ENCODE data around the gene MAML3. TPM values are rescaled to one million over a fixed set of nuclear protein-coding genes. Genes with fewer than 3 reads are reported as not detected.

Gene MAML3
- polyA plus RNA-seq, 1 donor, result 17.2 TPM

DNA sequence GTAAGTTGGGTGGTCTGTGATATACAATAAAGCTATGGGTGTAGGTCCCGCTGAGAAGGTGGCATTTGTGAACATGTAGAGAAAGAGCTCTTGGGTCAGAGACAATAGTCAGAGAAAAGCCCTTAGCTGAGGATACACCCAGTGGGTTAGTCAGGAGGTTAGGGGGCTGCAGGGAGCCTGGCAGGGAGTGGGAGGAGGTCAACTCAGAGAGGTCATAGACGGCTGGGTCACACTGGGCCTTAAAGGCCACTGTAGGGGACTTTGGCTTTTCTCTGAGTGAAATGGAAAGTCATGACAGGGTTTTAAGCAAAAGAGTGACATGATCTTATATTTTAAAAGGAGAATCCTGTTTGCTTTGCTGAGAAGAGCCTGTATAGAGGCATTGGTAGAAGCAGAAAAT lies 471.7 kb downstream of the MAML3 start:
- DNase-seq, result no peak

DNA sequence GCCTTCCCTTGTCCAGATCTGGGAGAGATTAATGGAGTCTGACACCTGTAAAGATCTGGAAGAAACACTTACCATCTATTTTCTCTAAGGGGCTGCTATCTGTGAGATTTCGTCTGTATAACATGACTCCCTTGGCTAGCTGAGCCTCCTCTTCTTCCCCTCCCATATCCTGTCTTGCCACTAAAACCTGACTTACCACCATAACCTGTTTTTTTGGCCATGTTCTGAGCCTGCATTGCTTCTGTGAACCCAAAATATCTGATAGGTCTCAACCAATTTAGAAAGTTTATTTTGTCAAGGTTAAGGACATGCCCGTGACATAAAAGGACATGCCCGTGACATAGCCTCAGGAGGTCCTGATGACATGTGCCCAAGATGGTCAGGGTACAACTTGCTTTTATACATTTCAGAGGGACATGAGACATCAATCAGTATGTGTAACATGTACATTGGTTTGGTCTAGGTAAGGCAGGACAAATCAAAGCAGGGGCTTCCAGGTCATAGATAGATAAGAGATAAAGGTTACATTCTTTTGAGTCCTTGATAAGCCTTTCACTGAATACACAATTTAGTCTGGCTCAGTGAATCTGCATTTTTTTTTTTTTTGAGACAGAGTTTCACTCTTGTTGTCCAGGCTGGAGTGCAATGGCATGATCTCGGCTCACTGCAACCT lies 476.9 kb downstream of the MAML3 start:
- DNase-seq, result no peak

DNA sequence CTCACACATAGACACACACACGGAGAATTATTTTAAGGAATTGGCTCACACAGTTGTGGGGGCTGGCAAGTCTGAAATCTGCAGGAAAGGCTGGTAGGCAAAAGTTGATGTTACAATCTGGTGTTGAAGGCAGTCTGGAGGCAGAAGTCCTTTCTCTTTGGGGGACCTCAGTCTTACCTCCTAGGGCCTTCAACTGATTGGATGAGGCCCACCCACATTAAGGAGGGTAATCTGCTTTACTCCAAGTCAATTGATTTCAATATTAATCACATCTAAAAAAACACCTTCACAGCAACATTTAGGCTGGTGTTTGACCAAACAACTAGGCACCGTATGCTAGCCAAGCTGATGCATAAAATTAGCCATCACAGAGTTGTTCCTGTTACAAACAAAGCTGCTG lies 477.6 kb downstream of the MAML3 start:
- no peak for DNase-seq

DNA sequence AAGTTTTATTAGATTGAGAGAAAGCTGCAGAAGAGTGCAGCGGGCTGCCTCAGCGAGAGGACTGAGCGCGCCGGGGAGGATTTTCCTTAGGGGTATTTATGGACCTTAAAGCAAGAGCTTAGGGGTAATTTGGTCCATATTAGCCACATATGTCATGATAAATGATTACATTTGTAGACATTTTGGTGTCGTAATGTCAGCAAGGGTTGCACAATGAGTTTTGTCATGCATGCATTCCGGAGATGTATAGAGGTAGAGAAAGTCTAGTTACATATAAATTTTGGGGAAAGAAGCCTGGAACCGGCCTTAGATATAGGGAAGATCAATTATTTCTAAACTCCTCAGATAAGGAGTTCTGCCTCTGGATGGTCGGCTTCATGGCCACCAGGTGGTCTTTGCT lies 478.3 kb downstream of the MAML3 start:
- DNase-seq, result no peak

DNA sequence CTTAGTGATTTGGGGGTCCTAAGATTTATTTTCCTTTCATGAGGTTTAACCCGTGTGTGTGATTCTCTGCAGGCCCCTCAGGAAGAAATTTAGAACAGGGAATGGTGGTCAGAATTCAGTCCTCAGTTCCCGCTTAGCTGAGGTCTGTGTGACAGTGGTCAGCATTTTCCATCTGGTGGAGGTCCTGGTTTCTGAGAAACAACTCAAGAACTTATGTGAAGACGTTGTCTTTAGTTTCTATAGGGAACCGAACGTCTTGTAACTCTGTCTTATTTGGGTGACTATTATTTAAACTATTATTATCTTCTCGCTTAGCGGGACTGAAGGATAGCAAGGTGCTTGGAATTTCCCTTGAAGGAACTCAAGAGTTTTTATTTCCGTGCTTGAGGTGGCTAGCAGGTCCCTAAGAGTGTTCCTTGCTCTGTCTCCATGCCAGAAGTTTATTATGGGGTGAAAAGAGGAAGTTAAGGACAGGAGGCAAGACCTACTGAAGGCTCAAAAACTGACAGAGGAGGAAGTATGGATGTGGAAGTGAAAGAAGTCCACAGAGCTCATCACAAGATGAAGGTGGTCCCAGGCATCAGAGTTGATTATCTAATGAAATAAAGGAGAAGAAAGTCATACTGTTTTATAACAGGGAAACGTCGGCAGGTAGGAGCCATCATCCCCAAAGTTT lies 479.0 kb downstream of the MAML3 start:
- DNase-seq, result no peak

DNA sequence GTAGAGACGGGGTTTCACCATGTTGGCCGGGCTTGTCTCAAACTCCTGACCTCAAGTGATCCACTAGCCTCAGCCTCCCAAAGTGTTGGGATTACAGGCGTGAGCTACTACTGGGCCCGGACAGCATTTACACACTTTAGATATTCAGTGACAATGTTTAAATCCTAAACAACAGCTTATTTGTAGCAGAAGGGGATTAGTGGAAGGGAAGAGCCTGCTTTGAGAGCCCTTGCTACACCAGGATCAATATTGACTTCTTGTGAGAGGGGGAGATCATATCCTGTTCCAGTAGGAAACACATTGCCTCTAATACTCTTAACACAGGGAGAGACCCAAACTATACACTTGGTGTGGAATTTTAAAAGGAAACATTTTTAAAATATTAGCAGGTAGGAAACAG lies 481.3 kb downstream of the MAML3 start:
- no peak for DNase-seq

DNA sequence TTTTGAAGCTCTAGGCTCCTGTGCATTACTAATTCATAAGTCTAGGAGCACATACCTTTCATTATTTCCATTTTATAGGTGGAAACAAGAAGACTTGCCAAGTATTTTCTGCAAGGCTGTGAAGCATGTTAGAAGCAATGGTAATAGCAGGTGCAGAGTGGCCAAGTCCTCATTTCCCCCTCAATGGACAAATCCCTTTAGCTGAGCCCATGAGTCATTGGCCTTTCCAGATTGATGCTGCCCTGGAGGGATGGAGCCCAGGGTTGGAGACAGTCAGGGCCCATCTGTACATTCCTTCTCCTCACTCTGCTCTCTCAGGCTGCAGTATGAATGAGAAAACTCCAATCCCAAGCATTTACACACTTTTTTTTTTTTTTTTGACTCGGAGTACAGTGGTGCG lies 481.8 kb downstream of the MAML3 start:
- no peak for DNase-seq

DNA sequence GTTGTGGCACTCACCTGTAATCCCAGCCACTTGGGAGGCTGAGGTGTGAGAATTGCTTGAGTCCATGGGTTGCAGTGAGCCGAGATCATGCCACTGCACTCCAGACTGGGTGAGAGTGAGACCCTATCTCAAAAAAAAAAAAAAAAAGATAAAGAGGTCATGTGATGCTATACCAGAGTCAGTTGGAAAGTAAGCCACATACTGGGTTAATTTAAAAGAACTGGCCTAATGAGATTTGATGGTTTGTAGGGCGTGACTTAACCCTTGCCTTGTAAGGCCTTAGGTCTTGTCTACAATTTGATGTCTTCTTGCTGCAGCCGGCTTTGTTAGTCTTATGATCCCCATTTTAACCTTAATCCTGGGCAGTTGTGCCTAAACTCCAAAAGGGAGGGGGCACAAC lies 483.2 kb downstream of the MAML3 start:
- DNase-seq, result no peak

DNA sequence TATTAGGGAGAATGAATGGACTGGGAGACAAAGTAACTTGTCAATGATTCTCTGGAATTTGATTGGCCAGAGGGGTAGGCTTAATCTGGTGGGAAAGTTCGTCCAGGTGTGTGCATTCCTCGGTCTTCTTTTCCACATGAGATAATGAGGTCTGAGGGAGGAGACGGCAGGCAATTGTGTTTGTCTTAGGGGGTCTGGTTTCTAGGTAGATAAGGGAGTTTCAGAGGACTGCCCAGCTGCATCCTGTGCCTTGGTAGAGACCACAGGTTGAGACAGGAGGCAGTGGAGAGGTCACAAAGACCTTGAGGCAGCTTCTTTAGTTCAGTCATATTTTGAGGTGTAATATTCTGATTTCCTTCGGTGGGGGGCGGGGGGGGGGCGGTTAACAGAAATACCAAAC lies 484.1 kb downstream of the MAML3 start:
- DNase-seq, result no peak

DNA sequence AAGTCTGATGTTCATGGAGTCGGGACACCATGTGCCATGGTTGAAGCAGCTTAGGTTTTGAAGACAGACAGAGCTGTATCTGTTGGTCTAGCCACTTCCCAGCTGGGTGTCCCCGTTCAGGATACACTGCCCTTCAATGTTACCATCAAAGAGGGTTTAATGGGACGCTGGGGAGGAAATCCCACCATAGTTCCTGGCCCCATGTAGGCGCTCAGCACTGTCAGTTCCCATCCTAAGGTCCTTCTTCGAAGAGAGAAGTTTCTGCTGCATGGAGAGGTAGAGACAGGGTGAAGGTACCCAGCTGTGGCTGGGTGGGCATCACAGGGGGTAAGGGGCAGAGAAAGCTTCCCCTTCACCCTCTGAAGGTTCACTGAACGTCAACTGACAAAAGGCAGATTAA lies 484.6 kb downstream of the MAML3 start:
- no peak for DNase-seq

DNA sequence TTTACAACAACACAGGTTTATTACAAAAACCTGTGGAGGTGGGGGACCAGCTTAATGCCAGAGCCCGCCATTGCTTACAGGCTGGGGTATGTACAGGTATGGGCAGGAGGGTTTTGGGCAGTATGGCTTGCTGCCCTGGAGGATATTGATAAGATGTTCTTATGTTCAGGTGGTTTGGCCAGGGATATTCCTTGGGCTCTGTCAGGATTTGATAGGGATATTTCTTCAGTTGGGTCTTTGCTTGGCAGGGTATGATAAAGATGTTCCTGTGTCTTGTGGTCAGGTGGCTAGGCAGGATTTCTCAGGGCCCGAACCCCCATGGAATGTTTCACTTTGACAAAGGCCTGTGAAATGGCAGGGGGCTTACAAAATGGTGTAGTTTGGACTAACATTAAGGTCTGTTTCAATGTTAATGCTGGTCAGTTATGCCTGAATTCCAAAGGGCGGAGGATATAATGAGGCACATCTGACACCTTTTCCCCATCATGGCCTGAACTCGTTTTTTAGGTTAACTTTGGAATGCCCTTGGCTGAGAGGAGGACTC lies 485.3 kb downstream of the MAML3 start:
- no peak for DNase-seq

DNA sequence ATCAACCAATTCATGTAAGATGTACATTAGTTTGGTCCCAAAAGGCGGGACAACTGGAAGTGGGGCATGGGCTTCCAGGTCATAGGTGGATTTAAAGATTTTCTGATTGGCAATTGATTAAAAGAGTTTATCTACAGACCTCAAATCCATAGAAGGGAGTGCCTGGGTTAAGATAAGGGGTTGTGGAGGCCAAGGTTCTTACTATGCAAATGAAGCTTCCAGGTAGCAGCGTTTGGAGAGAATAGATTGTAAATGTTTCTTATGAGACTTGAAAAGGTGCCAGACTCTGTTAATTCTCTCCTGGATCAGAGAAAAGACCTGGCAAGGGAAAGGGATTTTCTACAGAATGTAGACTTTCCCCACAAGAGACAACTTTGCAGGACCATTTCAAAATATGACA lies 485.9 kb downstream of the MAML3 start:
- no peak for DNase-seq

Other genes with a start within 250 kb of the MAML3 start
- 140 TPM for gene SCOC, start 219.5 kb upstream of the MAML3 start, polyA plus RNA-seq (ENCODE audit: insufficient read length)

All from left kidney (tissue), 2 donors.